Right forelimb (tissue), 1 donor: Measurements from ENCODE around the gene PGGHG.
"Not testable (repeated sequence)": the region's sequence is repeated elsewhere in the genome, so short reads cannot be mapped to it uniquely, and the experiment has no call there.

ENCODE experiments used
- DNase-seq: peaks from one replicate; pipeline ENCODE4 v3.0.0-alpha.2; 2018

The PGGHG gene

DNA sequence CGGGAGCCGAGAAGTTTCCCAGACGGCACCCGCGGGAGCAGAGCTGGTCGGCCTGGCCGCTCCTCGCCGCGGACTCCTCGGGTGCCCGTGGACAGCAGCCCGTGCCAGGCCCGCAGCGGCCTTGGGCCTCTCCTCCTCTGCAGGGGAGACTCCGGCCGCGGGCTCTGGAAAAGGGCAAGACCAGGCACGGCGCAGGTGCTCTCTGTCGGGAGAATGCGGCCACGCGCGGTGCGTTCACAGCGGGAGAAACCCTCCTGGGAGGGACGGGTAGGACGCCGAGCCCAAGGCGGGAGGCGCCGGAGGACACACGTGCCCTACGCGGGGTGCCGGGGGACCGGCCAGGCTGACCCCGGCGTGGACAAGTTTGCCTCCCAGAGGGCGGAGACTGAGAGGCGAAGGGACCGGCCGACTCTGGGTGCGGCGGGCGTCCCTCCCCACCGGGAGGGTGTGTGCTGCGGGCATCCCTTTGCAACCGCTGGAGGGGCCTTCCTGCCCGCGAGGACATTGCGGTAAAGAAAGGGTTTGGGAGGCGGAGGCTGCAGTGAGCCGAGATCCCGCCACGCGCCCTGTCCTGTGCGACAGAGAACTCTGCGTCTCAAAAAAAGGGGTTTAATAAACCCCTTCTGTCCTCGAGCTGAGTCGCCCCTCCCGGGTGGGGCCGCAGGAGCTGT is 27.2 kb downstream of the PGGHG start:
- DNase-seq: no peak

DNA sequence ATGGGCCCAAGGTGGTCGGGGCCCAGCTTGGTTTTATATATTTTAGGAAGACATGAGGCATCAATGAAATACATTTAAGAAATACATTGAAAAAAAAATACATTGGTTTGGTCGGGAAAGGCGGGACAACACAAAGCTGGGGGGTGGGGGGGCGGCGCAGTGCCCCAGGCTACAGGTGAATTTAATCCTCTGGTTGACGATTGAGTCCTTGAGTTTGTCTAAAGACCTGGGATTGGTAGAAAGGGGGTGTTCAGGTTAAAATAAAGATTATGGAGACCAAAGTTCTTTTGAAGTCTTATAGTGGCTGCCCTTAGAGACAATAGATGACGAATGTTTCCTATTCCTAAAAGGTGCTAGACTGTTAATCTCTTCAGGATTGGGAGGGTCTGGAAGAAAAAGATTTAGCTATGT is 28.0 kb downstream of the PGGHG start:
- DNase-seq: no peak

DNA sequence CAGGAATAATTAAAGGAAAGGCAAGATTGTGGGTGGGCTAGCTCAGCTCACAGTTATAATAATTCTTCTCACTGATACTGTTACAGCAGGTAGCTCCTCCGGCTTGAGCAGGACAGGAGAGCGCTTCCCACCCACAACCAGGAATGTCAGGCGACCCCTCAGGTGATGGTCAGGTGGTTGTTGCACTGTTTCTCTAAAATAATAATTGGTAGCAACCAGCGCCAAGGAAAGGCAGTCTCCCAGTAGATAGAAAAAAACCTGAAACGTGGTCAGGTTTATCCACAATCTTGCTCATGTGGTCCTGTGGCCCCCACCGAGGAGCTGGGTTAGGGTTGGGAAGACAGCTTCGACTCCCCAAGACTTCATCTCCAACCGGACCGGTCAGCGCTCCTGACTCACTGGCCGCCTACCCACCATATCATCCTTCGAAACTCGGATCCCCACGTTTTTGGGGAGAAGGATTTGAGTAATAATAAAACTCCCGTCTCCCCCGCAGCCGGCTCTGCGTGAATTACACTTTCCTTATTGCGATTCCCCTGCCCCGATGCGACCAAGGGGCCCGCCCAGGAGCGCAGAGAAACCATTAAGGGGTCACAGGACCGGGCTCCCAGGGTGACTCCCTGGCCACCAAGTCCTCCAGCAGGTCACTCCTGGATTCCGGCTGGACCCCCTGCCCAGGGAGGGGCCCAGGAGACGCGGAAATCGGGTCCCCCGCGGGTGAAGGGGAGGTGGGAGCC is 28.9 kb downstream of the PGGHG start:
- DNase-seq: not testable (repeated sequence)

DNA sequence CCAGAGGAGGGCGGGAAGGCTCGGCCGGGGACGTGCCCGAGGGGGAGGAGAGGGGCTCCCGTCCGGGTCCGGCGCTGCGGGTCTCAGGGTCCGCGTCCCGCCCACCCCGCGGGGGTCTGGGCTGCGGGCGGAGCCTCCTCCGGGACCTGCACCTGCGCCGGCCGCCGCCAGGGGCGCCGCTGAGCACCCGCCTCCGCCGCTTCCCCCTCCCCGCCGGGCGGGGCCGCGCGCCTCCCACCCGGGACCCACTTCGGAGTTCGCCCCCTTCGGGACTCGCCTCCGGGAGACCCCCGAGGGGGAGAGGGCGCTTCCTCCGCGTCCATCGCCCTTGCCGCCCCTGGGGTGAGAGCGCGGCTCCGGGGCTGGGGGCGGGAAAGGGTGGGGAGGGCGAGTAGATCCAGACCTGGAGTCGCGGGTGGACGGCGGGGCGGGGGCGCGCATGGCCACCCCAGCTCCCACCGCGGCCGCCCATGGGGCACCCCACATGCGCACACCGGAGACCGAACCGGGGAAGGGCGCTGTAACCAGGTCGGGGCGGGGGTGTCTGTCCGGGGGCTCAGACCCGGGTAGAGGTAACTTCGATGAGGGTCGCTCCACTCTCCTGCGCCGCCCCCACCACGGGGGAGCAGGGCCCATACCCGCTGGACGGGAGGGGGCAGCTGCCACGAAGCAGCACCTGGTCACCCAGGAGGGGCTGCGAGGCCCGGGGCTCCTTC is 29.6 kb downstream of the PGGHG start:
- not testable (repeated sequence) for DNase-seq

DNA sequence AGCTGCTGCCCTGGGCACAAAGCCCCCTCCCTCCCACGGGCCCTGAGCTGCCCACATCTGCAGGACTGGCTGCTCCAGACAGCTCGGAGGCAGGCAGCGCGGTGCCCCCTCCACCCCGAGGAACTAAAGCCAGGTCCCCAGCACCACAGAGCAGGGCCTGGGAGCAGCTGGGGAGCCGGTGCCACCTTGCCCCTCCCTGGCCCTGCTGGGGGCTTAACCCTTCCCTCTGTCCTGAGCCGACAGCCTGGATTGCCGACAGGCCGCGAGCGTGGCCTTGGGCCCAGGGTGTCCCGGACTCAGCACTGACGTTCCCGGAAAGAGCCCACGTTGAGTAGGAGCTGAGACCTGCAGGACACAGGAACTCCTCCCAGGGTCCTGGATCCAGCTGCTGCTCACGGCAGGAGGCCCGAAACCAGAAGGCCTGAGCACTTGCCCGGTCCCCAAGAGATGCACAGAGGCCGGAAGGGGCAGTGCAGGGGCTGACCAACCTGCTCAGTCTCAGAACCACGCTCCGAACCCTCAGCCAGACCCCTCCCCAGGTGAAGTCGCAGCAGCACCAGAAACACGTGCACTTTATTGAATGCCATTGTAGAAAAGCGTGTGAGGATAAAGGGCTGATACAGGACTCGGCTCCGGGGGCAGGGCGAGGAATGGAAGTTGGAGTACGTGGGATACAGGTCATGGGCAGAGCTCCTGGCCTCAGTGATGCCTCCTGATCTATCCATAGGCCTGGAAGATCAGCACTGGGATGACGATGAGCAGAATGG is 30.4 kb downstream of the PGGHG start:
- not testable (repeated sequence) for DNase-seq

DNA sequence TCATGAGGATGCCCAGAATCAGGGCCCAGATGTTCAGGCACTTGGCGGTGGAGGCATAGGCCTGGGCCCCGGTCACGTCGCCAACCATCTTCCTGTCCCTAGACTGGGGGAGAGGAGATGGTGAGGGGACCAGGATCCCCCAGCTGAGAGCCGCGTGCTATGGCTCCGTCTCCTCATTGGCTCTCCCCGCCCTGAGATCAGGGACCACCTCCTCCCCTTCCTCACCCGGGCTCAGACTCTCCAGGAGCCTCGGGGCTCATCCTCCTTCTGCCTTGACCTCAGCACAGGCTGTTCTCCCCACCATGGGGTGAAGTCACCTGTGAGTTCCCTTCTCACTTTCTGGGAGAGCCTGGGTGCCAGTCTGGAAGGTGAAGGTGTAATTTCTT is 31.0 kb downstream of the PGGHG start:
- not testable (repeated sequence) for DNase-seq

DNA sequence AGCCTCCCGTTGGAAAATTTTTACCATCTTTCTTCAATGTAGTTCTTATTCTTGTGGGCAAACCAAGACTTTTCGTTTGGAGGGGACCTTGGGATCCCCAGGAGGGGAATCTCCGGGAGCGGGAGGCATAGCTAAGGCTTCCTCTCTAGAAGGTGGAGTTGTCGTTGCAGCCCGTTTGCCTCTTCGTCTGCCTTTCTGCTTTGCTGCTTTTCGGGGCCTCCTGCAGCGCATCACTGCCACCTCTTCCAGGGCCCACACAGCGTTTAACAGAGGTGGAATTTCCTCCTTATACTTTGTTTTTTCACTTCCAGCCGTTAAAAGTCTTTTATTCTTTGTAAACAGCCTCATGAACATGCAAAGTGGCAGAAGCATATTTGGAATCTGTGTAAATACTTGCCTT is 35.2 kb downstream of the PGGHG start:
- no peak for DNase-seq

DNA sequence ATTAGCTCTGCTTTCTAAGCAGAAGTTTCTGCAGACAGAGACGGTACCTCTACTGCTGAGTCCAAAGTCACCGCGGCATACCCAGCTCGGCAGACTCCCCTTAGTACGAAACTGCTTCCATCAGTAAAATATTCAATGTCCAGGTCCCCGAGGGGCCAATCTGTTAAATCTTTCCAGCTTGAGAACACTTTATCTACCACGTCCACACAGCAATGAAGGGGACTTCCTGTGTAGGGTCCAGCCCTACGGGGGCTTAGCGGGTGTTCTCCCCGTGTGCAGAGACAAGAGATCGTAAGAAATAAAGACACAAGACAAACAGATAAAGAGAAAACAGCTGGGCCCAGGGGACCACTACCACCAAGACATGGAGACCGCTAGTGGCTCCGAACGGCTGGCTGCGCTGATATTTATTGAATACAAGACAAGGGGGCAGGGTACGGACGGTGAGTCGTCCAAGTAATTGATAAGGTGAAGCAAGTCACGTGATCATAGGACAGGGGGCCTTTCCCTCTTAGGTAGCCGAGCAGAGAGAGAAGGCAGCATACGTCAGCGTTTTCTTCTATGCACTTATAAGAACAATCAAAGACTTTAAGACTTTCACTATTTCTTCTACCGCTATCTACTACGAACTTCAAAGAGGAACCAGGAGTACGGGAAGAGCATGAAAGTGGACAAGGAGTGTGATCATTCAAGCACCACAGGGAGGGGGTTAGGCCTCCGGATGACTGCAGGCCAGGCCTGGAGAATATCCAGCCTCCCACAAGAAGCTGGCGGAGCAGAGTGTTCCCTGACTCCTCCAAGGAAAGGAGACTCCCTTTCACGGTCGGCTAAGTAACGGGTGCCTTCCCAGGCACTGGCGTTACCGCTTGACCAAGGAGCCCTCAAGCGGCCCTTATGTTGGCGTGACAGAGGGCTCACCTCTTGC is 35.9 kb downstream of the PGGHG start:
- not testable (repeated sequence) for DNase-seq

DNA sequence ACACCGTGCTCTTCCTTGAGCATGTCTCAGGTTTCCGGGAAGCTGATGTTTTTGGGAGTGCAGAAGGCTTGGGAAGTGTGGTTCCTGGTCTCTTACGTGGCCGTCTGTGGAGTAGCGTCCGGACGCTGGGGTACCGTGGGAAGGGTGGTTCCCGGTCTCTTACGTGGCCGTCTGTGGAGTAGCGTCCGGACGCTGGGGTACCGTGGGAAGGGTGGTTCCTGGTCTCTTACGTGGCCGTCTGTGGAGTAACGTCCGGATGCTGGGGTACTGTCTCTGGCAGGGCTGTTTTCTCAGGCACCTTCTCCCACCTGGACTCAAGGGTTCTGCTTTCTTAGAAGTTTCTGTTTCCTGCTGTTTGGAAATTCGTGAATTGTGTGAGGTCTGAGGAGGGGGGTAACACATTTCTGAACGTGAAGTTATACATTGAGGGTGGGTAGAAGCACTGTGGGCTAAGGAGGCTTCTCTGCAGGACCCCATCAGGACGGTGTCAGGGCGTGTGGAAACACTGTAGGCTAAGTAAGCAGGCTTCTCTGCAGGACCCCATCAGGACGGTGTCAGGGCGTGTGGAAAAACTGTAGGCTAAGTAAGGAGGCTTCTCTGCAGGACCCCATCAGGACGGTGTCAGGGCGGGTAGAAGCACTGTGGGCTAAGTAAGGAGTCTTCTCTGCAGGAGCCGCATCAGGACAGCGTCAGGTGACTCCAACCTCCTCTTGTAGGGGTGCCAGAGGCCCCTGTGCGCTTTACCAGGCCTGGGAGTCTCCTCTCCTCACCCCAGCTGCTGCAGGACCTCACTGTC is 37.1 kb downstream of the PGGHG start:
- DNase-seq: no peak

DNA sequence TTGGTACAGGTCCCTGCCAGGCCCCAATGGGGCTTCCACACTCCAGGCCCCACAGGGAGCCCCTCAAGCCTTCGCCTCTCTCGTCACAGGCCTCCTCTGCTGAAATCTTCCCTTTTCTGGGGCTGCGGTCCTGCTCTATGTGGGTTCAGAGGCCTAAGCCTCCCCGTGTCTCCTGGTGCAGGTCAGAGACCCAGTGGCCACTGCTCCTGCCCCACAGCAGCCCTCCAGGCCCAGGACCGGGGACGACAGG is 37.6 kb downstream of the PGGHG start:
- no peak for DNase-seq

DNA sequence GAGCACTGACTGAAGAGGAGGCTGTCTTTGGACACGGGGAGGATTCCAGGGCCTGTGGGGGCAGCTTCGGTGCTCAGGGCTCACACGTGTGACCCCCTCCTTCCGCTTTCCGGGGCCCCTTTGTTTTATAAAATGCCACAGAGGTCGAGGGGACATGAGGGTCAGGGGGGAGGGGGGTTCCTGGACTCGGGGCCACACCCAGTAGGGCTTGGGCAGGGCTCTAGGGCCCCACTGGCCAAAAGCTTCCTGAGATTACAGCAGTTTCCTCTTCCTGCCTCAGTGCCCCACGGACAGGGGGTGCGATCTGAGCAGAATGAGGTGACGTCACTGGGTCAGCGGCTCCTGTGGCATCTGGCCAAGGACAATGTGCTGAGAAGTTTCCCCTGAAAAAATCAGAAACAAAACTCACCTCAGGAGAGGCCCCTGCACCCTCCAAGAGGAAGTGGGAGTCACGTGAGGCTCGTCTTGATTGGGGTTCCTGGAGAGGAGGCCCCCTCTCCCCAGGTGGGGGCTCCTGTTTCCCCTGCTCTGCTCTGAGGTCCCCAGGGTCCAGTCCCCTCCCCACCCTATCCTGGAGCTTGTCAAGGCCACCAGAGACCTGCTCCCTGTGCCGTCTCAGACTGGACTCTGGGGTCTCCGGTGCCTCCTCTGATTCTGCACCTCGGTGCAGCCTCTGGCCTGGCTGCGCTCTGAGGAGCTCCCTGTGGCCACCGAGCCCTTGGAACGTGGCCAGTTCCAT is 38.1 kb downstream of the PGGHG start:
- no peak for DNase-seq

DNA sequence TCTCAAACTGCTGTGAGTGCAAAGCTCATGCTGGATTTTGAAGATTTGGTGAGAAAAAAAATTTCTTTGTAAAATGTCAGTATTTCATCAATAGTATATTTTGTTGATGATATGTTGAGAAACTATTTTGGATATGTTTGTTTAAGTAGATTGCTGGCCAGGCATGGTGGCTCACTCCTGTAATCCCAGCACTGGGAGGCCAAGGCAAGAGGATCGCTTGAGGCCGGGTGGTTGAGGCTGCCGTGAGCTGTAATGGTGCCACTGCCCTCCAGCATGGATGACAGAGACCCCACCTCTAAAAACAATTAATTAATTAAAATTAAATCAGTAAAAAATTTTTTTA is 38.6 kb downstream of the PGGHG start:
- DNase-seq: no peak

DNA sequence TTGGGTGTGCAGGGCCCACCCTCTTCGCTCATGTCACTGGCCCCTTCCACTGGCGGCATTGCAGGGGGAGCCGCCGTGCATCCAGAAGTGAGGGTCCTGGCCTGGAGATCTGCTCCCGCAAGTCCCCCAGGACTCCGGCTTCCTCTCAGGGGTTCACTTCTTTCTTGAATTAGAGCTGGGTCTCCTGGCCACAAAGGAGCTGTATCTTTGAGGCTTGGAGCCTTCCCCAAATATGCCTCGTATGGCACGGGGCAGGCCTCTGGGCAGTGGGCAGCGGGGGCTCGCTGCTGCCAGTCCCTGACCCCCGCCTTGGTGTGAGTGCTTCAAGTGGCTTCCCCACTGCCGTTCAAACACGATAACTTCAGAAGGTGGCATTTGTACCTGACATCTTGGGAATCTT is 39.1 kb downstream of the PGGHG start:
- no peak for DNase-seq

DNA sequence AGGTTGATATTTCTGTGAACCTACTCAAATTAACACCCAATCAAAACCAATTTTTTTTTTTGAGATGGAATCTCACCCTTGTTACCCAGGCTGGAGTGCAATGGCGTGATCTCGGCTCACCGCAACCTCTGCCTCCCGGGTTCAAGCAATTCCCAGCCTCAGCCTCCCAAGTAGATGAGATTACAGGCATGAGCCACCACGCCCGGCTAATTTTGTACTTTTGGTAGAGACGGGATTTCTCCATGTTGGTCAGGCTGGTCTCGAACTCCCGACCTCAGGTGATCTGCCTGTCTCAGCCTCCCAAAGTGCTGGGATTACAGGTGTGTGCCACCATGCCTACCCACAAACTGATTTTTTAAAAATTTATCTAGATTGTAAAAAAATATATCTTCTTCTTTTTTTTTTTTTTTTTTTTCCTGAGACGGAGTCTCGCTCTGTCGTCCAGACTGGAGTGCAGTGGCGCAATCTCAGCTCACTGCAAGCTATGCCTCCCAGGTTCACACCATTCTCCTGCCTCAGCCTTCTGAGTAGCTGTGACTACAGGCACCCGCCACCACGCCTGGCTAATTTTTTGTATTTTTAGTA is 39.7 kb downstream of the PGGHG start:
- DNase-seq: not testable (repeated sequence)

DNA sequence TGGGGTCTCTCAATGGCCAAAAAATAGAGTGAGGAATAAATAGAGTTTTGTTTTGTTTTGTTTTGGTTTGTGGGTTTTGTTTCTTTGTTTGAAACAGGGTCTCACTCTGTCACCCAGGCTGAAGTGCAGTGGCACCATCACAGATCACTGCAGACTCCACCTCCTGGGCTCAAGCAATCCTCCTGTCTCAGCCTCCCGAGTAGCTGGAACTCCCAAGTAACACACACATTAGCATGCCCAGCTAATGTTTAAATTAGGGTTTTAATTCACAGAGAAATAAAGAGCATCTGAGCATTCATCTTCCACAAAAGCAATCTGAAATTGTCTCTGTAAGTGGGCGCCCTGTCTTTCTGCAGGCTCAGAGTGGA is 40.9 kb downstream of the PGGHG start:
- no peak for DNase-seq

DNA sequence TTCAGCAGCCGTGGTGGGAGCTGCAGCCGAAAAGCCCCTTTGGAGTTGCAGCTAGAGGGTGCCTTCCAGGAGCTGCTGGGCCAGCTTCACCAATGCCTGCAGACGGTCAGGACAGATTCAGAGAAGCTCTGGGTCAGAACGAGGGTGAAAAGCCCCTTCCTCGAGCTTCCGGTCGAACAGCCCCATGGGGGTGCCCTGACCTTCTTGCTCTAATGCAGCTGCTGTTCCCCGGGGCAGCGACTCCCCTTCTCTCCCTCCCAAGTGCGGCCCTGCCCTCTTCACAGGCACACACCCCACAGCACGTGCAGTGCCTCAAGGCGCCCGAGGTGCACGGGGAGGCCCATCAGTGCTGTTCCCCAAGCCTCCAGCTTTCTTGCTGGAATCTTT is 41.4 kb downstream of the PGGHG start:
- no peak for DNase-seq

DNA sequence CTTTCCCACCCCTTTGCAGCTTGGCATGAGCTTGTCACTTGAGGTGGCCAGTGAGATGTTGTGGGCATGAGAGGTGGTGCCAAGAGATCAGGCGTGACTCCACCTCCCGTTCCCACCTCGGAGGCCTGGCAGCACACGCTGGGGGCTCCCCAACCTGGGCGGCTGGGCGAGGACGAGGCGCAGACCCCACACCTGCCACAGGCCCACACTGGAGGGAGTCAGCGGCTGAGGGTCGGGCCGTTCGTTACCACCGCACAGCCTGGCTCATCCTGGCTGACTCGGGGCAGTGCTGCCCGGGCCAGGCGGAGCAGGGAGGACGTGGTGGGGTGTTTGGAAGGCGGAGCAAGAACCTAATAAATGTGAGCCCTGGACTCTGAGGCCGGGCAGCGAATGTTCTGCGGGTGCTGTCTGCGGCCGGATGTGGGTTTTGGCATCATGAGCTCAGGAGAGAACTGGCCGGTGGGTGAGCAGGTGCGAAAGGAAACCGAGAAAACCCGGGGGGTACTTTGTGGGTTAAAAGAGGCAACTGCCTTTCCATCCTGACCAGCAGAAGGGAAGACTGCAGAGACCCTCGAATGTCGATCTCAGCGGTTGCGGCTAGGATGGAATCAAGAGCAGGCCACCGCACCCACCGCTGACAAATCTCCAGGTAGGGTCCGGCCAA is 41.9 kb downstream of the PGGHG start:
- no peak for DNase-seq

DNA sequence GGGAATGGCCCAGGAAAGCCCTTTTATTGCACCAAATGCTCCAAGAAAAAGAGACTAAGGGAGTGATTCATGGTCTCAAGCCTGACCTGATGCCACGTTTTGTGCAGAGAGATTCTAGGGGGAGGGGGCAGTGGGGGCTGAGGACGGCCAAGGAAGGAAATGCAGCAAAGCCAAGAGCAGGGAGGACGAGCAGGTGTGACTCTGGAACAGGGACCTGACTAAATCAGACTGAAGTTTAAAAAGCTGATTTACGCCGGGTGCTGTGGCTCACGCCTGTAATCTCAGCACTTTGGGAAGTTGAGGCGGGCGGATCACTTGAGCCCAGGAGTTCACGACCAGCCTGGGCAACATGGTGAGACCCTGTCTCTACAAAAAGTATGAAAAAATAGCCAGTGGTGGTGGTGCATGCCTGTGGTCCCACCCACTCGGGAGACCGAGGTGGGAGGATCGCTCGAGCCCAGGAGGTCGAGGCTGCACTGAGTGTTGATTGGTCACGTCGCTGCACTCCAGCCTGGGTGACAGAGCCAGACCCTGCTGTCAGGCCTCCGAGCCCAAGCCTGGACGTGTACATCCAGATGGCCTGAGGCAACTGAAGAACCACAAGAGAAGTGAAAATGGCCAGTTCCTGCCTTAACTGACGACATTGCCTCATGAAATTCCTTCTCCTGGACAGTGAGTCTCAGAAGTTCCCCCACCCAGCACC is 42.6 kb downstream of the PGGHG start:
- DNase-seq: no peak
